Neural cell (in vitro differentiated cells): ENCODE data around the gene EIF1B. TPM values are rescaled to one million over a fixed set of nuclear protein-coding genes. Genes with fewer than 3 reads are reported as not detected.

Experiments
- H2AFZ ChIP-seq: fragments of 200-600, 300-800 bp; sonication (generic), shearing (Covaris generic); 2 replicates; pipeline ENCODE4 v1.6.0; 2014; ENCODE audit warnings: low read depth, mild to moderate bottlenecking, antibody characterized with exemption, low read length, moderate library complexity
- H3F3A ChIP-seq: fragments of 200-600 bp; shearing (Covaris generic); 2 replicates; pipeline ENCODE4 v1.6.1; 2016; ENCODE audit warnings: mild to moderate bottlenecking, moderate library complexity, mixed read lengths, antibody characterized with exemption, low read length; ENCODE audit not compliant: insufficient read depth, poor library complexity, severe bottlenecking
- H3K27ac ChIP-seq: fragments of 200-600, 300-800 bp; sonication (generic), shearing (Covaris generic); 2 replicates; pipeline ENCODE4 v1.5.1; 2014; ENCODE audit warnings: mild to moderate bottlenecking, low read length, moderate library complexity
- H3K27me3 ChIP-seq: fragments of 300-800, 200-600 bp; sonication (generic), shearing (Covaris generic); 2 replicates; pipeline ENCODE4 v1.6.0; 2014; ENCODE audit warnings: mild to moderate bottlenecking, low read depth, low read length, moderate library complexity; ENCODE audit not compliant: insufficient read depth
- H3K36me3 ChIP-seq: fragments of 300-800, 200-600 bp; sonication (generic), shearing (Covaris generic); 2 replicates; pipeline ENCODE4 v1.5.1; 2014; ENCODE audit warnings: mild to moderate bottlenecking, antibody characterized with exemption, low read length, moderate library complexity; ENCODE audit not compliant: insufficient read depth
- H3K4me2 ChIP-seq: fragments of 300-800, 200-600 bp; sonication (generic), shearing (Covaris generic); 2 replicates; pipeline ENCODE4 v1.6.0; 2014; ENCODE audit warnings: mild to moderate bottlenecking, low read length
- H3K4me3 ChIP-seq: fragments of 300-800, 200-600 bp; sonication (generic), shearing (Covaris generic); 2 replicates; pipeline ENCODE4 v1.5.1; 2014; ENCODE audit warnings: mild to moderate bottlenecking, low read length, moderate library complexity
- H3K79me2 ChIP-seq: fragments of 200-600 bp; shearing (Covaris generic); replicated peaks from 2 replicates; pipeline ENCODE4 v1.6.0; 2014; ENCODE audit warnings: mild to moderate bottlenecking, low read length, moderate library complexity; ENCODE audit not compliant: insufficient read depth
- H3K9ac ChIP-seq: fragments of 300-800, 200-600 bp; sonication (generic), shearing (Covaris generic); 2 replicates; pipeline ENCODE4 v1.6.1; 2016; ENCODE audit warnings: mild to moderate bottlenecking, low read length, mixed read lengths
- H3K9me2 ChIP-seq: fragments of 200-600 bp; shearing (Covaris generic); 2 replicates; pipeline ENCODE4 v1.6.1; 2016; ENCODE audit warnings: mild to moderate bottlenecking, low read length, mixed read lengths; ENCODE audit not compliant: insufficient read depth
- H3K9me3 ChIP-seq: fragments of 200-600, 300-800 bp; sonication (generic), shearing (Covaris generic); 2 replicates; pipeline ENCODE4 v1.6.1; 2016; ENCODE audit warnings: mild to moderate bottlenecking, mixed run types, low read length, moderate library complexity, mixed read lengths
- H4K20me1 ChIP-seq: fragments of 200-600 bp; shearing (Covaris generic); 2 replicates; pipeline ENCODE4 v1.6.1; 2016; ENCODE audit warnings: mild to moderate bottlenecking, mixed run types; ENCODE audit not compliant: insufficient read depth
- EP300 ChIP-seq: fragments of 450-650 bp; conservative IDR thresholded peaks from 2 replicates; pipeline ENCODE4 v1.6.1; 2014; ENCODE audit warnings: antibody characterized with exemption, mild to moderate bottlenecking, moderate library complexity; ENCODE audit not compliant: poor library complexity, severe bottlenecking
- EZH2 ChIP-seq: fragments of 200-600, 300-800 bp; shearing (Covaris generic), sonication (generic); IDR thresholded peaks from 2 replicates; pipeline ENCODE4 v1.6.1; 2014; ENCODE audit warnings: antibody characterized with exemption, low read length, borderline replicate concordance, mild to moderate bottlenecking; ENCODE audit not compliant: insufficient read depth, poor library complexity, severe bottlenecking
- MXI1 ChIP-seq: fragments of 450-650 bp; conservative IDR thresholded peaks from 2 replicates; pipeline ENCODE4 v1.6.1; 2014; ENCODE audit warnings: antibody characterized with exemption, mild to moderate bottlenecking; ENCODE audit not compliant: poor library complexity, severe bottlenecking
- POLR2AphosphoS5 ChIP-seq: IDR thresholded peaks from 2 replicates; pipeline ENCODE4 v1.6.1; 2012
- RAD21 ChIP-seq: fragments of 450-650 bp; conservative IDR thresholded peaks from 2 replicates; pipeline ENCODE4 v1.6.1; 2014; ENCODE audit warnings: antibody characterized with exemption, mild to moderate bottlenecking, moderate library complexity
- SMC3 ChIP-seq: fragments of 450-650 bp; conservative IDR thresholded peaks from 2 replicates; pipeline ENCODE4 v1.6.1; 2014; ENCODE audit warnings: antibody characterized with exemption, mild to moderate bottlenecking, moderate library complexity; ENCODE audit not compliant: poor library complexity
- TAF1 ChIP-seq: IDR thresholded peaks from 2 replicates; pipeline ENCODE4 v1.6.1; 2012; ENCODE audit warnings: low read depth
- polyA plus RNA-seq: library from polyadenylated mRNA; depleted of rRNA; stranded (reverse); fragments of >200 nt; gene quantifications from 2 replicates; pipeline ENCODE4 v1.2.3, GENCODE V29; 2014
- TF ChIP-seq, protein P1 (sequence below): fragments of 450-650 bp; IDR thresholded peaks from 2 replicates; pipeline ENCODE4 v1.5.1; 2014; ENCODE audit warnings: antibody characterized with exemption, mild to moderate bottlenecking, moderate library complexity; ENCODE audit not compliant: poor library complexity, severe bottlenecking
- TF ChIP-seq, protein P2 (sequence below): IDR thresholded peaks from 2 replicates; pipeline ENCODE4 v1.6.1; 2012; ENCODE audit warnings: borderline replicate concordance

Gene EIF1B
- polyA plus RNA-seq, 1 donor from 2014 or later = 88.0 TPM

DNA sequence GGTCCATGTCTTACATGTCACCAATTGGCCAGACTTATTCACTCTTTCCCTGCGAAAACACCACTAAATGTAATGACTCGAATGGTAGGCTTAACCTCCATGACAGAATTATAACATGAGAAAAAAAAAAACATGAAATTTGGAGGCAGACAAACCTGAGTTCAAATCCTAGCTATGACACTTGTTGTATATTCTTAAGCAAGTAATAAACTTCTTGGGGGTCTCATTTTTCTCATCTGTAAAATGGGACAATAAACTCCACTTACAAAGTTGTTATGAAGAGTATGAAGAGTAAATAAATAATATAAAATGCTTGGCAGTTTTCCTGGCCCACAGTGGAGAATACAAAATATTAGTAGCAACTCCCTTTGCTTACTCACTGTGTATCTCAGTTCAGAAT is 11.4 kb upstream of the EIF1B start:
- Histone ChIP-seq H3K9ac (no peak overlapping the region), H2AFZ (no peak overlapping the region), H3K36me3 (no peaks in the 10 kb centered on the region), H3K9me2 (no peaks in the 10 kb centered on the region), H3K27me3 (no peaks in the 10 kb centered on the region), H3K4me2 (no peak overlapping the region), H3K9me3 (no peaks in the 10 kb centered on the region), H4K20me1 (no peaks in the 10 kb centered on the region), H3K79me2 (no peaks in the 10 kb centered on the region), H3K27ac (no peak overlapping the region), H3F3A (no peaks in the 10 kb centered on the region), H3K4me3 (no peak overlapping the region)
- no peak for TF ChIP-seq POLR2AphosphoS5
- no peak for TF ChIP-seq MXI1
- no peak for TF ChIP-seq TAF1
- TF ChIP-seq, protein P1, sequence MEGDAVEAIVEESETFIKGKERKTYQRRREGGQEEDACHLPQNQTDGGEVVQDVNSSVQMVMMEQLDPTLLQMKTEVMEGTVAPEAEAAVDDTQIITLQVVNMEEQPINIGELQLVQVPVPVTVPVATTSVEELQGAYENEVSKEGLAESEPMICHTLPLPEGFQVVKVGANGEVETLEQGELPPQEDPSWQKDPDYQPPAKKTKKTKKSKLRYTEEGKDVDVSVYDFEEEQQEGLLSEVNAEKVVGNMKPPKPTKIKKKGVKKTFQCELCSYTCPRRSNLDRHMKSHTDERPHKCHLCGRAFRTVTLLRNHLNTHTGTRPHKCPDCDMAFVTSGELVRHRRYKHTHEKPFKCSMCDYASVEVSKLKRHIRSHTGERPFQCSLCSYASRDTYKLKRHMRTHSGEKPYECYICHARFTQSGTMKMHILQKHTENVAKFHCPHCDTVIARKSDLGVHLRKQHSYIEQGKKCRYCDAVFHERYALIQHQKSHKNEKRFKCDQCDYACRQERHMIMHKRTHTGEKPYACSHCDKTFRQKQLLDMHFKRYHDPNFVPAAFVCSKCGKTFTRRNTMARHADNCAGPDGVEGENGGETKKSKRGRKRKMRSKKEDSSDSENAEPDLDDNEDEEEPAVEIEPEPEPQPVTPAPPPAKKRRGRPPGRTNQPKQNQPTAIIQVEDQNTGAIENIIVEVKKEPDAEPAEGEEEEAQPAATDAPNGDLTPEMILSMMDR = no peak
- TF ChIP-seq RAD21 = no peak
- no peak for TF ChIP-seq EP300
- TF ChIP-seq EZH2 = no peak
- no peak for TF ChIP-seq SMC3
- TF ChIP-seq, protein P2, sequence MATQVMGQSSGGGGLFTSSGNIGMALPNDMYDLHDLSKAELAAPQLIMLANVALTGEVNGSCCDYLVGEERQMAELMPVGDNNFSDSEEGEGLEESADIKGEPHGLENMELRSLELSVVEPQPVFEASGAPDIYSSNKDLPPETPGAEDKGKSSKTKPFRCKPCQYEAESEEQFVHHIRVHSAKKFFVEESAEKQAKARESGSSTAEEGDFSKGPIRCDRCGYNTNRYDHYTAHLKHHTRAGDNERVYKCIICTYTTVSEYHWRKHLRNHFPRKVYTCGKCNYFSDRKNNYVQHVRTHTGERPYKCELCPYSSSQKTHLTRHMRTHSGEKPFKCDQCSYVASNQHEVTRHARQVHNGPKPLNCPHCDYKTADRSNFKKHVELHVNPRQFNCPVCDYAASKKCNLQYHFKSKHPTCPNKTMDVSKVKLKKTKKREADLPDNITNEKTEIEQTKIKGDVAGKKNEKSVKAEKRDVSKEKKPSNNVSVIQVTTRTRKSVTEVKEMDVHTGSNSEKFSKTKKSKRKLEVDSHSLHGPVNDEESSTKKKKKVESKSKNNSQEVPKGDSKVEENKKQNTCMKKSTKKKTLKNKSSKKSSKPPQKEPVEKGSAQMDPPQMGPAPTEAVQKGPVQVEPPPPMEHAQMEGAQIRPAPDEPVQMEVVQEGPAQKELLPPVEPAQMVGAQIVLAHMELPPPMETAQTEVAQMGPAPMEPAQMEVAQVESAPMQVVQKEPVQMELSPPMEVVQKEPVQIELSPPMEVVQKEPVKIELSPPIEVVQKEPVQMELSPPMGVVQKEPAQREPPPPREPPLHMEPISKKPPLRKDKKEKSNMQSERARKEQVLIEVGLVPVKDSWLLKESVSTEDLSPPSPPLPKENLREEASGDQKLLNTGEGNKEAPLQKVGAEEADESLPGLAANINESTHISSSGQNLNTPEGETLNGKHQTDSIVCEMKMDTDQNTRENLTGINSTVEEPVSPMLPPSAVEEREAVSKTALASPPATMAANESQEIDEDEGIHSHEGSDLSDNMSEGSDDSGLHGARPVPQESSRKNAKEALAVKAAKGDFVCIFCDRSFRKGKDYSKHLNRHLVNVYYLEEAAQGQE = no peak

DNA sequence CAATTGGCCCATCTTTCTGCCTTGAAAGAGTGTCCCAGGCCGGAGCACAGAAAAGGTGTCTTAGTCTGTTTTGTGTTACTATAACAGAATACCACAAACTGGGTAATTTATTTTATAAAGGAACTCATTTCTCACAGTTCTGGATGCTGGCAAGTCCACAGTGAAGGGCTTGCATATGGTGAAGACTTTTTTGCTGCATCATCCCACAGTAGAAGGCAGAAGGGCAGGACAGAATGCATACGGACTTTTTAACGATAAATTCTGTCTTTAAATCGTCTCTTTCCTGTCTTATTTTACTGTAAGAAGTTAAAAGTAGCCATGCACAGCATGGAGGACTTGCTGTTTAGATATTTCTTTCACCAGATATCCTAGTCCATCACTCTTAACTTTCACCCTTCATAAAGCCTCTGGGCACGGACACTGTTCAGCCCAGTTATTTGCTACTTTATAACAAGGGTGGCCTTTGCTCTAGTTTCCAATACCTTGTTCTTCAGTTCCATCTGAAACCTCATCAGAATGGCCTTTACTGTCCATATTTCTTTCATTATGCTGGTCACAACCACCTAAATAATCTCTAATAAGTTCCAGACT is 10.3 kb upstream of the EIF1B start:
- Histone ChIP-seq H3K27ac (no peak overlapping the region), H3K79me2 (no peaks in the 10 kb centered on the region), H3K9me3 (no peaks in the 10 kb centered on the region), H3K4me2 (no peak overlapping the region), H3K4me3 (no peak overlapping the region), H3K9ac (no peak overlapping the region), H2AFZ (no peak overlapping the region), H4K20me1 (no peaks in the 10 kb centered on the region), H3F3A (no peaks in the 10 kb centered on the region), H3K9me2 (no peaks in the 10 kb centered on the region), H3K36me3 (no peaks in the 10 kb centered on the region), H3K27me3 (no peaks in the 10 kb centered on the region)
- TF ChIP-seq MXI1 (no peak), RAD21 (no peak), EZH2 (no peak), TAF1 (no peak), EP300 (no peak), SMC3 (no peak), POLR2AphosphoS5 (no peak)
- TF ChIP-seq, protein P2 = no peak
- TF ChIP-seq, protein P1 = no peak
